Aorta (tissue), 5 donors: ENCODE results near the gene ATP6V1B1. TPM values are rescaled to one million over a fixed set of nuclear protein-coding genes. Genes with fewer than 3 reads are reported as not detected.

Experiments
- ATAC-seq: fragments of 200-7000 bp; cut with Tn5 transposase; one replicate; pipeline ENCODE4 v1.9.1; 2022; ENCODE audit warnings: moderate library complexity; ENCODE audit not compliant: low FRiP score
- DNase-seq, 2 donors: peaks; one replicate each; pipeline ENCODE4 v3.0.0-alpha.2; 2020
- H3K27ac ChIP-seq, 2 donors: one replicate each; pipeline ENCODE4 v1.5.1; 2013; ENCODE audit warnings: low read length in 2 of 2, mild to moderate bottlenecking in 2 of 2, moderate library complexity in 2 of 2, control low read depth in 1 of 2, inconsistent platforms in 1 of 2, low read depth in 1 of 2
- H3K27me3 ChIP-seq, 2 donors: one replicate each; pipeline ENCODE4 v1.6.1; 2013; ENCODE audit warnings: control low read depth in 1 of 2, low read length in 1 of 2, mild to moderate bottlenecking in 1 of 2, moderate library complexity in 1 of 2; ENCODE audit not compliant: insufficient read depth in 2 of 2, control insufficient read depth in 1 of 2
- H3K36me3 ChIP-seq, 2 donors: one replicate each; pipeline ENCODE4 v1.6.1; 2013; ENCODE audit warnings: control low read depth in 1 of 2, low read length in 1 of 2, mild to moderate bottlenecking in 1 of 2; ENCODE audit not compliant: insufficient read depth in 2 of 2, control insufficient read depth in 1 of 2
- H3K4me1 ChIP-seq, 2 donors: one replicate each; pipeline ENCODE4 v1.6.1; 2013; ENCODE audit warnings: low read length in 2 of 2, control low read depth in 1 of 2, mild to moderate bottlenecking in 1 of 2, moderate library complexity in 1 of 2; ENCODE audit not compliant: insufficient read depth in 2 of 2, control insufficient read depth in 1 of 2
- H3K4me3 ChIP-seq, 2 donors: one replicate each; pipeline ENCODE4 v1.5.1; 2013; ENCODE audit warnings: low read length in 2 of 2, control low read depth in 1 of 2, mild to moderate bottlenecking in 1 of 2
- H3K9me3 ChIP-seq: one replicate; pipeline ENCODE4 v1.6.1; 2013; ENCODE audit warnings: mild to moderate bottlenecking, low read length; ENCODE audit not compliant: control insufficient read depth
- WGBS, 2 donors: extraction: QIAGEN DNeasy Blood & Tissue Kit; methylation state at CpG; one replicate each; pipeline ENCODE4 v1.1.7; 2013; 5-methylcytosine and 5-hydroxymethylcytosine counted together
- intact Hi-C, 2 donors: fragments of 100-400 bp; cut with DNase I; formaldehyde crosslinking; loops; one replicate each; pipeline versions ENCODE4 v1.14.2 to v1.15.0; 2022
- long read RNA-seq, 2 donors: library from polyadenylated mRNA; unstranded; transcript quantifications; one replicate each; pipeline ENCODE4 v2.0.0, GENCODE V29; 2020 to 2021
- polyA plus RNA-seq, 2 donors: library from polyadenylated mRNA; stranded (reverse); fragments of 200-250 nt; gene quantifications; one replicate each; pipeline ENCODE4 v1.2.3, GENCODE V29; 2013
- total RNA-seq, 2 donors: library from RNA; stranded (reverse); fragmentation: NEBNext Ultra II Directional; extraction: Animal tissue kit (Norgen Biotek cat#: 25700); gene quantifications; one replicate each; pipeline ENCODE4 v1.2.1, GENCODE V29; 2021
- donor health status: healthy with polysubstance abuse.
- donor health status: Bipolar disorder and iron deficiency.
- donor health status: DM: no; HTN: no; CAD: no.
- donor health status: DM: no; HTN: no; CAD: no.
- donor health status: DM: yes; HTN: yes; CAD: no.

ATP6V1B1 gene
- total RNA-seq = 1 to 10 TPM in 1 of 2 donors, not detected in 1; 1.8 TPM
- polyA plus RNA-seq = 1 to 10 TPM; 3.1 to 6.4 TPM
- long read RNA-seq, donor 1 = 0 reads
- long read RNA-seq, donor 2 = 0 reads

DNA sequence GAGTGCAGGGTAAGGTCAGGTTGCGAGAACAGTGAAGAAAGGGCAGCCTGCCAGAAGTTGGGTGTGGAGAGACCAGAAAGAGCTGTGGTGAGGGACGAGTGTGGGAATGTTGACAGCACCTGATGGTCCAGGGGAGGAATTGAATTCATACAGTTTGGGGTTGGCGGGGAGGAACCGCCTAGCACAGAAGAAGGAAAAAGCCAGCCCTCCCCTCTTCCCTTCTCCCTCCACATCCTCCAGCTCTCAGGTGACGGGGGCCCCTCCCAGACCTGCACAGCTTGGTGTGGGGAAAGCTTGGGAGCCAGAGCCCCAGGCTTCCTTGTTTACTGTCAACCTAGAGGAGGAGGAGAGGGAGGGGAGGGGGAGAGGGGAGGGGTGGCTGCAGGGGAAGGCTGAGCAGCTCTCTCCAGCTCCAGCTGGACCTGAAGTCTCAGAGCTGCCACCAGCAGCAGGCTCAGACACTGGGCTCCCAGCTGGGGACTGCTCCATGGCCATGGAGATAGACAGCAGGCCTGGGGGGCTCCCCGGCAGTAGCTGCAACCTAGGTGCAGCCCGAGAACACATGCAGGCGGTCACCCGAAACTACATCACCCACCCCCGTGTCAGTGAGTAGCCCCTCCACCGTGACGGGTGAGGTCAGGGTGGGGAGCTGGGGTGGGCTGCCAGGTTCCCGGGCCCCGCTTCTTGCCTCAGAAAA lies at the start of gene ATP6V1B1:
Gene ATP6V1B1 (plus strand): TSS at position 433 of the 697 bp plus-strand sequence. CDS start 55 bp downstream, at position 488.
- H3K27me3 ChIP-seq = no peaks in the 10 kb centered on the region
- H3K36me3 ChIP-seq = no peaks in the 10 kb centered on the region
- H3K9me3 ChIP-seq = no peaks in the 10 kb centered on the region
- WGBS, 2 donors = 52 to 61% methylated on average over 14 of the region's 14 CpGs
- H3K4me1 ChIP-seq = no peaks in the 10 kb centered on the region
- H3K4me3 ChIP-seq = no peak within 1 kb of the TSS
- intact Hi-C loops = no loop called here
- ATAC-seq (no peak), DNase-seq (no peak)
- no peak within 1 kb of the TSS for H3K27ac ChIP-seq

DNA sequence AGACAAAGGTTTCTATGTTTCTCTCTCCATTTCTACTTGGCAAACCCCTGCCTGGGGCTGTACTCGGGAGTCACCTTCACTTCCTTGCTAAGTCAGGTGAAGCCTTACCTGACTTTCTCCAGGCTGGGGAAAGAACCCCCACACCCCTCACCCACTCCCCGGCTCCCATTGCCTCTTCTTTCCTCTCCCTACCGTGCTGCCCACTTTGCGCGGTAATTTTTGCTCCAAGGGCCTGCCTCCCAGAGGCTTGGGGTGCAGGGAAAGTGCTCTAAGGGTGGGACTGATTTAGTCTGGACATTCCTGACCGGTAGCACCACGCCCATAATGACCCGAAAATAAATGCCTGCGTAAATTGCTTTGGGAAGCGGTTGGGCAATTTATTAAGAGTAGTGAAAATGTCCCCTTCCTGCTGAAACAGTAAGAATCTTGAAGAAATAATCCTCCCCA lies 49.1 kb upstream of the ATP6V1B1 start:
- no peaks in the 10 kb centered on the region for H3K36me3 ChIP-seq
- DNase-seq = no peak
- H3K27me3 ChIP-seq = peaks cover 0 to 2% of the 10 kb centered on the region in 2 donors
- WGBS, 2 donors = 13 to 17% methylated on average over 10 of the region's 10 CpGs
- intact Hi-C loops = no loop called here
- H3K9me3 ChIP-seq = no peaks in the 10 kb centered on the region
- no peak overlapping the region for H3K4me3 ChIP-seq
- no peak overlapping the region for H3K27ac ChIP-seq
- H3K4me1 ChIP-seq = no peaks in the 10 kb centered on the region
- no peak for ATAC-seq

DNA sequence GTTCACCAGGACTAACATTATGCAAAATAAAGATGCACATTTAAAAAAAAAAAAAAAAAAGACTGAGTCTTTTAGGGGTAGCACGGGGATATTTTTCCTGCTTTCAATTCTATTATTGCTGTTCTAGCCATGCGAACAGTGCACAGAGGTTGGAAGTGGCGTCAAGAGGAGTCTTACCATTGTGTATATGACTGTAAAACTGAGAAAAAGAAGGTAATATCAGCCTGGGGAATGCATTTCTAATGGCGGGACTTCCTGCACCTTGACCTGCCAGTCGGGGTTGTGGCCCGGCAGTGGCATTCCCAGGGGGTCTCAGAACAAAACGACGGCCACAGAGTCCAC lies 48.5 kb upstream of the ATP6V1B1 start:
- WGBS, 2 donors = 13 to 18% methylated on average over 8 of the region's 8 CpGs
- Histone ChIP-seq H3K36me3 (no peaks in the 10 kb centered on the region), H3K9me3 (no peaks in the 10 kb centered on the region), H3K27ac (no peak overlapping the region), H3K4me3 (no peak overlapping the region), H3K27me3 (peaks cover 0 to 2% of the 10 kb centered on the region in 2 donors), H3K4me1 (no peaks in the 10 kb centered on the region)
- ATAC-seq (no peak), DNase-seq (no peak)
- intact Hi-C loops = no loop called here

GRCh38 chr2:70887550-70888246 lies 48.0 kb upstream of the ATP6V1B1 start:
- Histone ChIP-seq H3K4me1 (no peaks in the 10 kb centered on the region), H3K27ac (no peak overlapping the region), H3K9me3 (no peaks in the 10 kb centered on the region), H3K27me3 (peaks cover 0 to 2% of the 10 kb centered on the region in 2 donors), H3K4me3 (no peak overlapping the region), H3K36me3 (no peaks in the 10 kb centered on the region)
- peak; percentile 40 for ATAC-seq
- 4 to 5% methylated on average over 49 to 58 of the region's 58 CpGs for WGBS, 2 donors
- peak in 1 of 2 donors; percentile 55 for DNase-seq
- intact Hi-C loops = no loop called here

DNA sequence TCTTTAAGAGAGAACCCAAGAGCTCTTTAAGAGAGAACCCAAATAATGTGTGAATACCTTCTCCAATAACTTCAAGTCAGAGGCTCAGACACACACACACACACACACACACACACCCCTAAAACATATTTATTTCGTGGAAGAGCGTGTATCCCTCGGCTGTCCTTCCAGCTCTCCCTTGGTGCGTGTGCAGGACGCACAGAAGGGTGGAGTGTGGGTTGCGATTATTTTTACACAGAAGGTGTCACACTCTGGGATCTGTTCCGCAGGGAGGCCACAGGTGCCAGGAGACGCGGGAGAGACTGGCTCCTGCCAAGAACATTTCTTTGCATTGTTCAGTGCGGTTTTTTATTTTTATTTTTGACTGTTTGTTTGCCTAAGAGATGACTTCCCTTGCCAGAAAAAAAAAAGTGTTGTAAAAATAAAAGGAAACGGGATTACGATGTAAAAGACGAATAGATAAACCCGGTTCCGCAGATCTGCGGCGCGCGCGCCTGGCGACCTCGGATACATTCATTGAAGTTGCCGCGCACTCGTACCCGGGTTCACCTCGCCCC lies 47.3 kb upstream of the ATP6V1B1 start:
- intact Hi-C loops = no loop called here
- Histone ChIP-seq H3K4me3 (no peak overlapping the region), H3K9me3 (no peaks in the 10 kb centered on the region), H3K36me3 (no peaks in the 10 kb centered on the region), H3K27ac (no peak overlapping the region), H3K27me3 (peaks cover 0 to 2% of the 10 kb centered on the region in 2 donors), H3K4me1 (no peaks in the 10 kb centered on the region)
- no peak for ATAC-seq
- peak in 1 of 2 donors; percentile 21 for DNase-seq
- WGBS, 2 donors = 10 to 11% methylated on average over 27 of the region's 27 CpGs

GRCh38 chr2:70888923-70889715 lies 46.6 kb upstream of the ATP6V1B1 start:
- H3K9me3 ChIP-seq = no peaks in the 10 kb centered on the region
- ATAC-seq (no peak), DNase-seq (peak in 1 of 2 donors; percentile 33)
- no peaks in the 10 kb centered on the region for H3K4me1 ChIP-seq
- no peaks in the 10 kb centered on the region for H3K36me3 ChIP-seq
- H3K4me3 ChIP-seq = no peak overlapping the region
- intact Hi-C loops = no loop called here
- 19 to 20% methylated on average over 69 to 70 of the region's 70 CpGs for WGBS, 2 donors
- peaks cover 0 to 2% of the 10 kb centered on the region in 2 donors for H3K27me3 ChIP-seq
- no peak overlapping the region for H3K27ac ChIP-seq

DNA sequence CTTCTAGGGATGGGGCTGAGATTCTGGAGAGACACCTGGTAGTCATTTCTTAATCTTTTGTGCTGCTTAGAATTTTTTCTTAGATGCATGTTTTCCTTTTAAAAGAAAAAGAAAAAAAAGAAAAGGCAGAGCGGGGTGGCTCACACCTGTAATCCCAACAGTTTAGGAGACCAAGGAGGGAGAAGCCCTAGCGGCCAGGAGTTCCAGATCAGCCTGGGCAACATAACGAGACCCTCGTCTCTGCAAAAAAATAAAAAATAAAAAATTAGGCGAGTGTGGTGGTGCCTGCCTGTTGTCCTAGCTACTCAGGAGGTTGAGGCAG lies 46.0 kb upstream of the ATP6V1B1 start:
- H3K4me3 ChIP-seq = no peak overlapping the region
- 68 to 83% methylated on average over 5 of the region's 5 CpGs for WGBS, 2 donors
- no peak for DNase-seq
- H3K36me3 ChIP-seq = no peaks in the 10 kb centered on the region
- no peaks in the 10 kb centered on the region for H3K4me1 ChIP-seq
- intact Hi-C loops = no loop called here
- H3K27me3 ChIP-seq = peaks cover 0 to 2% of the 10 kb centered on the region in 2 donors
- no peaks in the 10 kb centered on the region for H3K9me3 ChIP-seq
- no peak for ATAC-seq
- no peak overlapping the region for H3K27ac ChIP-seq

GRCh38 chr2:70890469-70891065 lies 45.1 kb upstream of the ATP6V1B1 start:
- DNase-seq (no peak), ATAC-seq (no peak)
- Histone ChIP-seq H3K36me3 (no peaks in the 10 kb centered on the region), H3K27me3 (peaks cover 0 to 2% of the 10 kb centered on the region in 2 donors), H3K9me3 (no peaks in the 10 kb centered on the region), H3K4me1 (no peaks in the 10 kb centered on the region), H3K27ac (no peak overlapping the region), H3K4me3 (no peak overlapping the region)
- WGBS, 2 donors = 61 to 66% methylated on average over 5 of the region's 5 CpGs
- intact Hi-C loops = no loop called here
